Measurements from ENCODE around the gene TTC5. TPM values are rescaled to one million over a fixed set of nuclear protein-coding genes. Genes with fewer than 3 reads are reported as not detected.
"Not testable (repeated sequence)": the region's sequence is repeated elsewhere in the genome, so short reads cannot be mapped to it uniquely, and the experiment has no call there.

TTC5 gene, protein sequence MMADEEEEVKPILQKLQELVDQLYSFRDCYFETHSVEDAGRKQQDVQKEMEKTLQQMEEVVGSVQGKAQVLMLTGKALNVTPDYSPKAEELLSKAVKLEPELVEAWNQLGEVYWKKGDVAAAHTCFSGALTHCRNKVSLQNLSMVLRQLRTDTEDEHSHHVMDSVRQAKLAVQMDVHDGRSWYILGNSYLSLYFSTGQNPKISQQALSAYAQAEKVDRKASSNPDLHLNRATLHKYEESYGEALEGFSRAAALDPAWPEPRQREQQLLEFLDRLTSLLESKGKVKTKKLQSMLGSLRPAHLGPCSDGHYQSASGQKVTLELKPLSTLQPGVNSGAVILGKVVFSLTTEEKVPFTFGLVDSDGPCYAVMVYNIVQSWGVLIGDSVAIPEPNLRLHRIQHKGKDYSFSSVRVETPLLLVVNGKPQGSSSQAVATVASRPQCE
- 10 to 100 TPM; 19.3 to 27.2 (median 25.9) TPM for polyA plus RNA-seq (ENCODE audit: insufficient read length in 4 of 4)

DNA sequence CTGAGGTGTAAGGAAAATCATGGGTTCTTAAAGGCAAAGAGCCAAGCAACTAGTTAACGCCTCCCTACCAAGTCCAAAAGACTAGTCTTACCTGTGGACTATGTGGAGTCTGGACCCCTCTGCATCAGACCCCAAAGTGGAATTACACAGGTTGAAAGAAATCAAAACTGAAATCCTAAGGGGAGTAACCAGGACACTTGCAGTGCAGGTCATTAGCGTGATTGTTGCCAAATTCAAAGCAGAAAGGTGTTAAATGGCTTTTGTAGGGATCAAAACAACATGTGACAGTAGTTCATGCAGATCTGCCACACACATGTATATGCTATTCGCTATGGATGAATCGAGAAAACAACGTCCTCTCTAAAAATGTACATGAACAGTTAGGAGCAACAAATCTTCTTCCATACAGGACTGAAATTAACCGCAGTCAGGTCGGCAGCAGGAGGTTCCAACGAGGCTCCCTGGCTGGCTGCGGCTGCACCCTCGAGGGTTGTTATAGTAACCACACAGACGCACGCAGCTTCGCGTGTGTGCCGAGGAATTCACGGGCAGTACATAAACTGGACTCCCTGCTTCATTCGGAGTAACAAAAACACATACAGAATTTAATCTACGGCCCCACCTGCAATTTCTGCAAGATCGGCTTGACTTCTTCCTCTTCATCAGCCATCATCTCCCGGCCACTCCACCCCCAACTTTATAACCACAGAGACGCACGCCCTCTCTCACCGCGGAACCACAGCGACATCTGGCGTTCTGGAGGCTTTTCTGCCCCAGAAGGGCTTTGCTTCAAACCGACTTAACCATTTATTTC is at the start of gene TTC5:
TTC5 (minus strand) TSS at position 687 of the 814 bp plus-strand sequence; CDS start at position 673, 14 bp downstream.
- peak; percentile 78 to 85 (median 82) for DNase-seq (ENCODE audit: low read depth in 4 of 4, low spot score in 3 of 4)

DNA sequence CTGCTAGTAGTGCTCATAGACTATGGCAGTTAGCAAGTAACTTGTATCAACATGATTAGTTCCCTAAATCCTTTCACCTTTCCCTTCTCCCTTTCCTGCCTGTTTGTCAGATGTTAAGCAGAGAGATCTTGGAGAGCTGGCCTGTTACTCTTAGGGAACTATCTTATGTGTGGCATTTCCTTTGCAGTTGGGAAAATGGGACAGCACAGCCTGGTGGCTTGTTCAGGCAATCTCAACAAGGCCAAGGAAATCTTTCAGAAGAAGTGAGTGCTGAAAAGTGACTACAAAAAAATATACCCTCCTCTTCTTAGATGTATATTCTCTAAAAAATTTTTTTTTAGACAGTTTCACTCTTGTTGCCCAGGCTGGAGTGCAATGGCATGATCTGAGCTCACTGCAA is 45.1 kb upstream of the TTC5 start:
- no peak for DNase-seq (ENCODE audit: low read depth in 4 of 4, low spot score in 3 of 4)

DNA sequence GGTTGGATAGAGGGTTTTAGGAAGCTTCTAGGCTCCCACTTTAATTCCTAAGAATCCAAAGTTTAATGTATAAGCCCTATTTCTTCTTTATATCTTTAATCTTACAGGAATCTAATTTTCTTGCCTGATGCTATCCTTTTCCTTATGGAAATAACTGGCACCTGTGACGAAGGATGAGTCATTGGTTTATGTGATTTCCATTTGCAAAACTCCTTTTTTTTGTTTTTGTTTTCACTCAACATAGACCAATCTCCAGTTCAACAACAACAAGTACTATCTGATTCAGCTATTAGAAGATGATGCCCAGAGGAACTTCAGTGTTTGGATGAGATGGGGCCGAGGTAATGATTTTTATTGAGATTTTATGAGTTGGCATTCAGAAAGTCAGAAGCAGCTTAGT is 44.5 kb upstream of the TTC5 start:
- DNase-seq (ENCODE audit: low read depth in 4 of 4, low spot score in 3 of 4), result no peak

DNA sequence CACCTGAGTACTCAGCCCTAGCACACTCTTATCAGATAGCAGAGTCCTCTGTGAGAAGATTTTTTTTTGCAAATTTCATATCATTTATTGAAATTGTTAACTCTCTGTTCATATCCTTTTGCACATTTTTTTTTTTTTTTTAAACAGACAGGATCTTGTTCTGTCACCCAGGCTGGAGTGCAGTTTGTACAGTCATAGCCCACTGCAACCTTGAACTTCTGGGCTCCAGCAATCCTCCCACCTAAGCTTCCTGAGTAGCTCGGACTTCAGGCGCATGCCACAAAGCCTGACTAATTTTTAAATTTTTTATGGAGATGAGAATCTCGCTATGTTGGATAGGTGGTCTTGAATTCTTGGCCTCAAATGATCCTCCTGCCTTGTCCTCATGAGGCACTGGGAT is 42.0 kb upstream of the TTC5 start:
- DNase-seq (ENCODE audit: low read depth in 4 of 4, low spot score in 3 of 4), result no peak

DNA sequence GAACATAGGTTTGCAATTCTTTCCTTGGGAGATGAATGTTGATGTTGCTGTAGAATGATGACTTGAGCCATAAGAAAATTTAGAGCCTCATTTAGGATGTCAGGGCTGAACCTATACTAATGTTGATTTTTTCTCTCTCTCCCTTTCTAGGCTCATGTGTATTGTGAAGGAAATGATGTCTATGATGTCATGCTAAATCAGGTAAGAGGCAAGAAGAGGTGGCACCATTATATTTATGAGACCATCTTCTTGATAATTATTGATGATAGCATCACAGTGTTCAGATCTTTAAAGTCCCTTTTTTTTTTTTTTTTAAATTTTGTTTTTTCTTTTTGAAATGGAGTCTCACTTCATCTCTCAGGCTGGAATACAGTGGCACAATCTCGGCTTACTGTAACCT is 41.0 kb upstream of the TTC5 start:
- DNase-seq (ENCODE audit: low read depth in 4 of 4, low spot score in 3 of 4), result no peak

DNA sequence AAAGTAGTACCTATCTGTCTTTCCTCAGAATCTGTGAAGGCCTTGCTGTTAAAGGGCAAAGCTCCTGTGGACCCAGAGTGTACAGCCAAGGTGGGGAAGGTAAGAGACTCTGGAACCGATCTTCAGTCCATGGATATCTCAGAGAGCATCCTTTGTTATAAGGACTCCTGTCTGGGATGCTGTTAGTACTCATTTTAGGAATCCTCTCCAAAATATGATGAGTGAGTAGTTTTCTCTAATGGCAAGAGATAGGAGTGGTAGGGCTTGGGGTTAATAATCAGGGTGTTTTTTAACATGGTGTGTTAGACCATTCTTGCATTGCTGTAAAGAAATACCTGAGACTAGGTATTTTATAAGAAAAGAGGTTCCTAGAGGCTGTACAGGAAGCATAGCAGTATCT is 39.6 kb upstream of the TTC5 start:
- no peak for DNase-seq (ENCODE audit: low read depth in 4 of 4, low spot score in 3 of 4)

DNA sequence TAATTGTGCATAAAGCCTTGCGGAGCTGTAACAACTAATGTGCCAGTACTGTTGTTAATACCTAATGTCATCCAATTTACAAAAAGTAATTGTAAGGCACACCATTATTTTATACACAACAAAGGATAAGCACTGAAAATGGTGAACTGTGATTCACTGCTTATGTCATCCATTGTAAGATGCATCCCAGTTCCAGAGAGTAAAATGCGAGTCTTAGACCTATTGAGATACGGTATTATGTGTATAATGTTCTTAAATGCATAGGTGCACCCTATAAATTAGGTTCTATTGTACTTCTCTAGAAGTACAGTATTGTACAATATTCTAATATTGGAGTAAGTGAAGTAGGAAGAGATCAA is 38.1 kb upstream of the TTC5 start:
- peak in 3 of 4 donors; percentile 20 to 39 (median 24) for DNase-seq (ENCODE audit: low read depth in 4 of 4, low spot score in 3 of 4)

DNA sequence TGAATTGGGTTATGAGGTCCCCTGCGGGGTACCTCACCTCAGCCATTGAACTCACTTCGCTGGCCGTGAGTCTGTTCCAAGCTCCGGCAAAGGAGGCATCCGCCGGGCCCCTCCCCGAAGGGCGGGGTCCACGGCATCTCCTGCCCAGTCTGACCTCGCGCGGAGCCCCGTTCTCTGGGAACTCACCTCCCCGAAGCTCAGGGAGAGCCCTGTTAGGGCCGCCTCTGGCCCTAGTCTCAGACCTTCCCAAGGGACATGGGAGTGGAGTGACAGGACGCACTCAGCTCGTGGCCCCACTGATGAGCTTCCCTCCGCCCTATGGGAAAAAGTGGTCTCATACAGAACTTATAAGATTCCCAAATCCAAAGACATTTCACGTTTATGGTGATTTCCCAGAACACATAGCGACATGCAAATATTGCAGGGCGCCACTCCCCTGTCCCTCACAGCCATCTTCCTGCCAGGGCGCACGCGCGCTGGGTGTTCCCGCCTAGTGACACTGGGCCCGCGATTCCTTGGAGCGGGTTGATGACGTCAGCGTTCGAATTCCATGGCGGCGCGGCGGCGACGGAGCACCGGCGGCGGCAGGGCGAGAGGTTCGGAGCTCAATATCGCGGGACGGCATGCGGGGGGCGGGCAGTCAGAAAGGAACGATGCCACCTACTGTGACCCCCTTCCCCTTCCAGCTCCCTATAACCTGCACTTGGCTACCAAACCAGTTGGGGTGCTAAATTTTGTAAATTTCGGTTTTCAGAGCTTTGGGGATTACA is 37.5 kb upstream of the TTC5 start, which contains the start of gene PARP2:
PARP2 (plus strand) TSS at position 544 of the 770 bp plus-strand sequence; CDS start at position 551, 7 bp downstream.
- DNase-seq (ENCODE audit: low read depth in 4 of 4, low spot score in 3 of 4), result peak; percentile 99 to 100 (median 100)

DNA sequence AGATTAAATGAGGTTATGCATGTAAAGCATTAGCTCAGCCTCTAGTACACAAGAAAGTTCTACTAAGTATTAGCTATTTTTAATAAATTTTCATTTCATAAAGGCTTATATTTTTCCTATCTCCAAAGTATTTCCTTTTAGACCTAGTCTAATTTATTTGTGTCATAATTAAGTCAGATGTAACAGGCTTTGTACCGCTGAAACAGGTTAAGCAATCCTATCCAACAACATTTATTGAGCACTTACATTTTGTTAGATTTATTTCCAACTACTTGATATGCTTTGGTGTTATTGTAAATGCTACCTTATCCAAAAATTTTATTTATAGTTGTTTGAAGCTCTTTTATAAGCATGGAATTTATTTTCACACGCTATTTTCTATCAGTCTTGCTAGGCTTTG is 35.9 kb upstream of the TTC5 start:
- DNase-seq (ENCODE audit: low read depth in 4 of 4, low spot score in 3 of 4), result no peak

DNA sequence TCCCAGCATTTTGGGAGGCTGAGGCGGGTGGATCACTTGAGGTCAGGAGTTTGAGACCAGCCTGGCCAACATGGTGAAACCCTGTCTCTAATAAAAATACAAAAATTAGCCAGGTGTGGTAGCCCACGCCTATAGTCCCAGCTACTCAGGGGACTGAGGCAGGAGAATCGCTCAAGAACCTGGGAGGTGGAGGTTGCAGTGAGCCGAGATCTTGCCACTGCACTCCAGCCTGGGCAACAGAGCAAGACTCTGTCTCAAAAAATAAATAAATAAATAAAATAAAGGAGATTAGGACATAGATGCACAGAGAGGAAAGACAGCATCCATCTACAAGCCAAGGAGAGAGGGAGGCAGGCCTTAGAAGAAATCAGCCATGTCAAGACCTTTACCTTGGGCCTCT is 35.3 kb upstream of the TTC5 start:
- DNase-seq (ENCODE audit: low read depth in 4 of 4, low spot score in 3 of 4), result not testable (repeated sequence)

DNA sequence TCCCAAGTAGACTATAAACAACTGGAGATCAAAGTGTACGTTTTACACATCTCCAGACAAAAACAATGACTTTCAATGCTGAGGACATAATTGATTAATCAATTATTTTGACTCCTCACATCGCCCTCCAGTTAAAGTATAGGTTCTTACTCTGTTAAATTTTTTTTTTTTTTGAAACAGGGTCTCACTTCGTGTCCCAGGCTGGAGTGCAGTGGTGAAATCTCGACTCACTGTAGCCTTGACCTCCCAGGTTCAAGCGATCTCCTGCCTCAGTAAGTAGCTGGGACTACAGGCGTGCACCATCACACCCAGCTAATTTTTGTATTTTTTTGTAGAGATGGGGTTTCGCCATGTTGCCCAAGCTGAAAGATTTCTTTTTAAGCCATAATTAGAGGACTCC is 28.3 kb upstream of the TTC5 start:
- DNase-seq (ENCODE audit: low read depth in 4 of 4, low spot score in 3 of 4), result no peak

DNA sequence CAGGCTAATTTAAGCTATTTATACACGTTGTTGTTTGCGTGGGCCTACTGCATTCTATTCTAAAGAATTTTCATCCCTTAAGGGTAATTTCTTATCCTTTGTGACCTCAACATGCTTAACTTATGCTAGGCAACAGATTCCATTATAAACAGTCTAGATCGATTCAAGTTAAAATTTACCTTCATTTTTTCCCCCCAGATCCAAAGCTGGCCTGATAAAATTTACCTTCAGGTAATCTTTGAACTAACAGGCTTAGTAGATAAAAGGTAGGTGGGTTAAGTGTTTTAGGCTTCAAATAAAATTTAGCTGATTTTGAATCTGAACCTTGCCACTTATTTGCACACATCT is 27.7 kb upstream of the TTC5 start:
- DNase-seq (ENCODE audit: low read depth in 4 of 4, low spot score in 3 of 4), result no peak

DNA sequence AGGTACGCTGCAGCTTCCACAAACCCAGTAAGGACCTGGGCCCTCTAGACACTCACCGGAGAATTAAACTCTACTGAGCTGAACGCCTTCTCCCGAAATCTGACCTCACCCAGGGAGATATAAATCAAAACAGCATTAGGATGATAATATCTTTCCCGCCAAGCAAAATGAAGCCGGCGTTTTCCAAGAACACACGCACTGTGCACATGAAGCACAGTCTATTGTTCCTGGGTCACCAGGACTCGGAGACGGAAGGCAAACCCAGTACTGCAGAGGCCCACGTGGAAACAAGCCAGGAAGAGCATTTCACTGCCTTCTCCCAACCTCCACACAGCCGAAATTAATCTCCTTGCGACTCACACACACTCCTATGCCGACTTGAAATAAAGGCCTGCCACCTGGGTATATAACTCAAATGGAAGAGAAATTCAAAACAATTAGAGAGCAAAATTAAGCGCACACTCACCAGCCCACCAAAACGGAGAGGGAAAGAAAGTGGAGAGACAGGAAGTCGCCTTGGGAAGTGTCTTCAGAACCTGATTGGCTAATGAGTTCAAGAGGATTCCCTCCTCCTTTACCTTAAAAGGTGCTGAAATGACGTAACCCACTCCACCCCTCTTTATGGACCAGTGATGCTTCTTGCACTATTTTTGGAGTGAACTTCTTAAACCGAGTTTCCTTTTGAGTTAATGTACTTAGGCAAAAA is 27.2 kb upstream of the TTC5 start, which contains the start of gene CCNB1IP1:
CCNB1IP1 (minus strand) TSS at position 492 of the 706 bp plus-strand sequence. CDS start 16,756 bp downstream, outside the sequence.
- DNase-seq (ENCODE audit: low read depth in 4 of 4, low spot score in 3 of 4), result peak; percentile 74 to 85 (median 78)

DNA sequence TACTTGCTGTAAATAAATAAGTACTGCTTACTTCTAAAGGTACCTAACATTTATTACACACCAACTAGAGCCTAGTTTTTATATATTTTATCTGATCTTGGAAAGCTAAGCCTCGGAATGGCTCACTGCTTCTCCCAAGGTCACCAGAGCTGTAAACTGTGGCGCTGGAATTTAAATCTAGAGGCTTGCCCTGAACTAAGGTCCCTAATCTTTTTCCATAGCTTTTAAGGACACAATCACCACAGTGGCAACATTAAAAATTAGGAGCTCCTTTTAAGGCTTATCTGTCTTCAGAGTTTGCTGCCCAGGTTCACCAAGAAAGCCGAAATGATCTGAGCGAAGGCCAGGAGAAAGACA is 26.7 kb upstream of the TTC5 start:
- DNase-seq (ENCODE audit: low read depth in 4 of 4, low spot score in 3 of 4), result peak in 2 of 4 donors; percentile 22 to 35

DNA sequence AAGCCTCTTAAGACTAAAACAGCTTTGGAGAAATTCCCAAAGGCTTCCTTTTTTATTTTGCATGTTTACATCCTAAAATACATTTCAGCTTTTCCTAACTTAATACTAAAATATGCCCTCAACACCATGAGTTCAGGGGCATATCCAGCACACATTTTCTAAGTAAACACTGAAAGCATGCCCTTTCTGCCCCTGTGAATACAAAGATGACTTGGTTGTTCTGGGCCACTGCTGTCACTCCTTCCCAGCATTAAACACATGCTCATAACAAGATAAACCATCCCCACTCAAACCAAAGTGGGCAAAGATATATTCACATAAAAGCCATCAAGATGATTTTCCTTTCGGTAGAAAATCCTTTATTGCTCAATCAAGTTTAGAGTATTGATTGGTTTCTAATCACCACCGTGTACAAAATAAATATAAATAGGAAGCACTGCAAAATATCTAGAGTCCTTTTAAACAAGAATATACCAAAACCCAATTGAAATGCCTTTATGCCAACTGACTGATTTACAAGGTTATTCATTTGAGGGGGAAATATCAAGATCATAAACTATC is 25.4 kb upstream of the TTC5 start:
- no peak for DNase-seq (ENCODE audit: low read depth in 4 of 4, low spot score in 3 of 4)

DNA sequence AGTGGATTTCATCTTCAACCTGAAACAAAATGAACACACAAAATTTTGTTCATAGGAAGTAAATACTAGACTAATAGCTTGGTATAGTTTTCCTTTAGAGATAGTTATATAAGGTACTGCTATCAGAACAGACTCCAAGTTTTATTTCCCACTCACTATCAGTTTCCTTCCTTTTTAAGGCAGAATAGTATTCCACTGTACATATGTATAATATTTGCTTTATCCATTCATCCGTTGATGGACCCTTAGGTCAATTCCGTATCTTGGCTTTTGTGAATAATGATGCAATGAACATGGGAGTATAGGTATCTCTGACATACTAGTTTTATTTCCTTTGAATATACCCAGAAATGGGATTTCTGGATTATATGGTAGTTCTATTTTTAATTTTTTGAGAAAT is 23.6 kb upstream of the TTC5 start:
- DNase-seq (ENCODE audit: low read depth in 4 of 4, low spot score in 3 of 4), result no peak

DNA sequence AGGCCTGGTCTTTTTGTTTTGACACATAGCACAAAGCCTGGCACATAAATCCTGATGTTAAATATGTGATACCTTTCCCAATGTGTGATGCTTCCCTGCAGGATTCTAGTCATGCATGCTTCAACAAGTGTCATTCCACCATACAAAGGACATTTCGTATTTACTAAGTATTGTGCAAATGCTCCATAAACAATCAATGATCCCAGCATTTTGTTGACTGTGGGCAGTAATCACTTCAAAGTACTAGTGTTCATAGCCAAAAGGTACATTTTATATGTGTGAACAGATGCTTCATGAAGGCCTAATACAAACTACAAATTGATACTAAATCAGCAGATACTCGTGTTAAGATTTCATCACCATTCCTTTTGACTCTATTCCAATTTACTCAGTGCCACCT is 23.0 kb upstream of the TTC5 start:
- DNase-seq (ENCODE audit: low read depth in 4 of 4, low spot score in 3 of 4), result no peak

DNA sequence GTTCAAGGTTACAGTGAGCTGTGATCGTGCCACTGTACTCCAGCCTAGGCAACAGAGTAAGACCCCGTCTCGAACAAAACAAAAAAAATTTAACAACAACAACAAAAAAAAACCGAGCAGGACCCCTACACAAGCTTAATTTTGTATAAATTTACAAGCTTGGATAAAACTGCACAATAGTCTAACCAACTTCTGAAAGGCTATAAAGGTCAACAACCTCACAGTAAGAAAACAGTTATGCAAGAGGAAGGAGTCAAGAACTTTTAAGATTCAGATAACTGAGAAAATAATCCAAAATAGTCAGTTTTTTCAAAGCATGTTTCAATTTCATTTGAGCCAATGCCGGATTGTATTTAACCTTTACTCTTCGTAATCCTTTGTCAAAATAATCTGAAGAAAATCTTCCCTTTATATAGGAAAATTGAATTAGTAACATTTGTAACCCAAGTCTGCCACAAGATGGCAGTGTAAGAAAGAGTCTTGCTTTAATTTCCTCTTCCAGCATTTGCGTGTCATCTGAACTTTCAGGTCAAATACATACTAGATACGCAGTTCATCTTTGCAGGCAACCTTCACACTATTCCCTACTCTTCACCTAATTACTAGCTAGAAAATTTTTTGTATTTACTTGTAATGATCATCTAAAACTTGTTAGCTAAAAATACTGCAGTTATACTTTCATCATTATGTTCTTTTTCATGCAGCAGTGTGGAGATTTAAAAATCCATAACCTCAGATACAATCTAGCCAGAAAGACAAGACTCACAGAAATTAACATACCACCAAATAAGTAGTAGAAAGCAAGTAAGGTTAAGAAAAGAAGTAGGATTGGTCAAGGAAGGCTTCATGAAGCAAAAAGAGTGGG is 21.5 kb upstream of the TTC5 start:
- peak in 2 of 4 donors; percentile 29 to 44 for DNase-seq (ENCODE audit: low read depth in 4 of 4, low spot score in 3 of 4)

DNA sequence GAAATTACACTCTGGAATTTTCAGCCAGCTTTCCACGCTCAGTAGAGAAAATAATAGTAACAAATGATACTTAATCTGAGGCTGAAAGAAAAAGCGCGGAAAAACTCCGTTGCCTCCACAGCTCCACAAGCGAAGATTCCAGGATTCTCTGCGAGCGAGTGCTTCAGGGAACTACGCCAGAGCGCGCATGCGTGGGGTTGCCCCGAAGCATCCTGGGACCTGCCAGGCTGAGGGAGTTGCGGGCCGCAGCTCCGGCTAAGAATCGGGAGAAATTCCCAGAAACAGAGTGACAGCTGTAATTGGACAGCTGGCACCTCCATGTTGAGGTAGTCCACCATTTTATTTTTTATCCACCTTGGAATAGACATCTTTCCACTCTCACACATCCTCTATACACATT is 12.0 kb upstream of the TTC5 start:
- no peak for DNase-seq (ENCODE audit: low read depth in 4 of 4, low spot score in 3 of 4)

Data from left renal pelvis (tissue), 4 donors.